Activated CD4-positive, CD25-positive, alpha-beta regulatory T cell treated with anti-CD3 and anti-CD28 coated beads, Interleukin-2, amount 50 U/mL, for 16 hours (primary cell): ENCODE data around the gene PSMD7.
"Not testable (repeated sequence)": the region's sequence is repeated elsewhere in the genome, so short reads cannot be mapped to it uniquely, and the experiment has no call there.

ENCODE experiments used
- DNase-seq: peaks from one replicate; pipeline ENCODE4 v3.0.0-alpha.2; 2020; ENCODE audit warnings: low read depth, low spot score

Gene PSMD7

GRCh38 chr16:74297145-74297665, 591 bp downstream of the PSMD7 start:
- DNase-seq = no peak

GRCh38 chr16:74298104-74298503, 1.5 kb downstream of the PSMD7 start:
- no peak for DNase-seq

GRCh38 chr16:74302341-74302740, 5.7 kb downstream of the PSMD7 start:
- no peak for DNase-seq

GRCh38 chr16:74304164-74304834, 7.7 kb downstream of the PSMD7 start:
- DNase-seq = no peak

GRCh38 chr16:74304835-74305176, 8.2 kb downstream of the PSMD7 start:
- DNase-seq = no peak

- DNase-seq = no peak
Measured at GRCh38 chr16:74305281-74305680, 8.7 kb downstream of the PSMD7 start.

- DNase-seq = no peak
Measured at GRCh38 chr16:74305978-74306784, 9.6 kb downstream of the PSMD7 start.

- DNase-seq = no peak
Measured at GRCh38 chr16:74307383-74307782, 10.8 kb downstream of the PSMD7 start.

GRCh38 chr16:74309789-74310781, 13.5 kb downstream of the PSMD7 start:
- DNase-seq = no peak

GRCh38 chr16:74315059-74315458, 18.4 kb downstream of the PSMD7 start:
- DNase-seq = no peak

- no peak for DNase-seq
Measured at GRCh38 chr16:74320707-74321106, 24.1 kb downstream of the PSMD7 start.

GRCh38 chr16:74321356-74321755, 24.7 kb downstream of the PSMD7 start:
- no peak for DNase-seq

- no peak for DNase-seq
Measured at GRCh38 chr16:74322301-74322710, 25.7 kb downstream of the PSMD7 start.

- not testable (repeated sequence) for DNase-seq
Measured at GRCh38 chr16:74324777-74325176, 28.2 kb downstream of the PSMD7 start.

GRCh38 chr16:74325641-74326040, 29.0 kb downstream of the PSMD7 start:
- DNase-seq = no peak

- DNase-seq = not testable (repeated sequence)
Measured at GRCh38 chr16:74328346-74328745, 31.7 kb downstream of the PSMD7 start.

- DNase-seq = not testable (repeated sequence)
Measured at GRCh38 chr16:74332469-74332868, 35.9 kb downstream of the PSMD7 start.

GRCh38 chr16:74337506-74337905, 40.9 kb downstream of the PSMD7 start:
- DNase-seq = not testable (repeated sequence)

- not testable (repeated sequence) for DNase-seq
Measured at GRCh38 chr16:74339226-74339625, 42.6 kb downstream of the PSMD7 start.

- DNase-seq = not testable (repeated sequence)
Measured at GRCh38 chr16:74353038-74353437, 56.4 kb downstream of the PSMD7 start.
